CD4-positive, alpha-beta memory T cell (primary cell): ENCODE data around the gene ALCAM. TPM values are rescaled to one million over a fixed set of nuclear protein-coding genes. Genes with fewer than 3 reads are reported as not detected.

Source experiments
- CTCF ChIA-PET: fragments of 350-600 bp; sonication (Branson Sonifier 250); formaldehyde crosslinking; loops from one replicate; lab custom pipeline; 2021; ENCODE audit warnings: inconsistent platforms; ENCODE audit not compliant: partially characterized antibody; lab: Charles Lee
- POLR2A ChIA-PET: fragments of 350-600 bp; sonication (Branson Sonifier 250); formaldehyde crosslinking; loops from one replicate; lab custom pipeline; 2021; ENCODE audit not compliant: partially characterized antibody; lab: Charles Lee
- DNase-seq, 5 donors: peaks; one replicate each; pipeline versions ENCODE4 v3.0.0 to v3.0.0-alpha.2; 2020 to 2022; ENCODE audit warnings: mixed read lengths in 1 of 5
- H3K27ac ChIP-seq: one replicate; pipeline ENCODE4 v1.7.0; 2013; ENCODE audit warnings: low read depth, low read length
- H3K27me3 ChIP-seq: 2 replicates; pipeline ENCODE4 v1.7.0; 2013; ENCODE audit warnings: mild to moderate bottlenecking, low read length, moderate library complexity; ENCODE audit not compliant: insufficient read depth
- H3K36me3 ChIP-seq: 2 replicates; pipeline ENCODE4 v1.7.0; 2013; ENCODE audit warnings: mild to moderate bottlenecking, low read length, moderate library complexity; ENCODE audit not compliant: insufficient read depth
- H3K4me1 ChIP-seq: 2 replicates; pipeline ENCODE4 v1.7.0; 2013; ENCODE audit warnings: mild to moderate bottlenecking, low read length, moderate library complexity; ENCODE audit not compliant: insufficient read depth
- H3K4me3 ChIP-seq, 2 donors: one replicate each; pipeline ENCODE4 v1.7.0; 2013; ENCODE audit warnings: low read length in 2 of 2, mild to moderate bottlenecking in 1 of 2
- H3K9me3 ChIP-seq, 2 donors: one replicate each; pipeline ENCODE4 v1.7.0; 2013; ENCODE audit warnings: low read length in 2 of 2, control low read depth in 1 of 2; ENCODE audit not compliant: control insufficient read depth in 1 of 2
- H3K27ac Mint-ChIP-seq, 7 donors: one replicate each; pipeline ENCODE4 v1.8.0; 2020 to 2021; ENCODE audit warnings: mixed read lengths in 7 of 7, mild to moderate bottlenecking in 6 of 7, inconsistent platforms in 3 of 7, moderate library complexity in 3 of 7
- H3K27me3 Mint-ChIP-seq, 2 donors: one replicate each; pipeline ENCODE4 v1.8.0; 2020 to 2021; ENCODE audit warnings: mixed read lengths in 2 of 2
- H3K36me3 Mint-ChIP-seq, 2 donors: one replicate each; pipeline ENCODE4 v1.8.0; 2020 to 2021; ENCODE audit warnings: mixed read lengths in 2 of 2, inconsistent platforms in 1 of 2, mild to moderate bottlenecking in 1 of 2
- H3K4me1 Mint-ChIP-seq, 4 donors: one replicate each; pipeline ENCODE4 v1.8.0; 2020 to 2021; ENCODE audit warnings: mixed read lengths in 4 of 4, mild to moderate bottlenecking in 1 of 4
- H3K4me3 Mint-ChIP-seq, 8 donors: one replicate each; pipeline ENCODE4 v1.8.0; 2020 to 2021; ENCODE audit warnings: mixed read lengths in 8 of 8, mild to moderate bottlenecking in 7 of 8, moderate library complexity in 6 of 8, inconsistent platforms in 3 of 8
- H3K9me3 Mint-ChIP-seq, 8 donors: one replicate each; pipeline ENCODE4 v1.8.0; 2020 to 2021; ENCODE audit warnings: mixed read lengths in 8 of 8, mild to moderate bottlenecking in 5 of 8, inconsistent platforms in 3 of 8, moderate library complexity in 1 of 8
- intact Hi-C: fragments of 100-400 bp; cut with micrococcal nuclease; formaldehyde crosslinking; loops from one replicate; pipeline ENCODE4 v1.15.1; 2023
- polyA plus RNA-seq, 2 donors: library from polyadenylated mRNA; unstranded; fragments of 300-500 nt; fragmentation: Illumina TruSeq; gene quantifications; one replicate each; pipeline ENCODE4 v1.2.3, GENCODE V29; 2021
- total RNA-seq, 2 experiments: library from RNA; stranded (reverse); gene quantifications; one replicate each; pipeline ENCODE4 v1.2.3, GENCODE V29; 2021

ALCAM gene
- total and polyA plus RNA-seq, 4 experiments from 2014 or later: 5.5 to 10.6 (median 8.6) TPM

DNA sequence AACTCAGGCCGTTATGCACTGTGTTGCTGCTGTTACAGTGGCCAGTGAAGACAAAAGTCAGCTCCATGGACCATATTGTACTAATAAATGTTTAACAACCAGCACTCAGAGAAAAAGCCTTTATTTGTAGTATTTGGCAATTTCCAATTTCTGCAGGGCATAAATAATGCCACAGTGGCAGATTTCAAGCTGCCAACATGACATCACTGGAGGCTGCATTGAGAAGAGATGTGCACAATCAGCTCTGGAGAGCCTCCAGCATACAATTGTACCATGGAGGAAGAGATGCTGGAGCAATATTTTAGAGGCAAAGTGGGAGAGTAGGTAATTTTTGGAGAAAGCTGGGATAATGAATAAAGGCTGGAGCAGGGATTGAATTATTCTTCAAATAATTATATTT lies 9.7 kb upstream of the ALCAM start:
- no peak overlapping the region for H3K4me3 Mint-ChIP-seq
- H3K9me3 Mint-ChIP-seq: peaks cover 0 to 2% (median 0%) of the 10 kb centered on the region in 8 donors
- H3K36me3 ChIP-seq: no peaks in the 10 kb centered on the region
- H3K27me3 ChIP-seq: peaks cover 19% of the 10 kb centered on the region
- H3K27ac Mint-ChIP-seq: no peak overlapping the region
- no peak for DNase-seq
- H3K4me1 Mint-ChIP-seq: peaks cover 0 to 12% (median 4%) of the 10 kb centered on the region in 4 donors
- H3K27ac ChIP-seq: no peak overlapping the region
- intact Hi-C loops: no loop called here
- no peaks in the 10 kb centered on the region for H3K36me3 Mint-ChIP-seq
- H3K27me3 Mint-ChIP-seq: peaks cover 29 to 38% of the 10 kb centered on the region in 2 donors
- no peak overlapping the region for H3K4me3 ChIP-seq
- CTCF ChIA-PET: interaction anchor here (1.6 kb wide), 1 partner anchor 10 kb away, joined by 5 read pairs; the partner anchor contains the start of gene ALCAM
- no peaks in the 10 kb centered on the region for H3K9me3 ChIP-seq
- POLR2A ChIA-PET: no interaction called here
- no peaks in the 10 kb centered on the region for H3K4me1 ChIP-seq

- H3K4me1 ChIP-seq: no peaks in the 10 kb centered on the region
- peaks cover 4% of the 10 kb centered on the region for H3K27me3 ChIP-seq
- intact Hi-C loops: no loop called here
- Mint-ChIP-seq H3K36me3 (no peaks in the 10 kb centered on the region), H3K27ac (no peak overlapping the region), H3K4me1 (peaks cover 0 to 3% (median 1%) of the 10 kb centered on the region in 4 donors), H3K27me3 (peaks cover 16 to 23% of the 10 kb centered on the region in 2 donors), H3K4me3 (no peak overlapping the region), H3K9me3 (peaks cover 0 to 1% (median 0%) of the 10 kb centered on the region in 8 donors)
- H3K27ac ChIP-seq: no peak overlapping the region
- no peaks in the 10 kb centered on the region for H3K36me3 ChIP-seq
- H3K9me3 ChIP-seq: no peaks in the 10 kb centered on the region
- DNase-seq: no peak
- no peak overlapping the region for H3K4me3 ChIP-seq
- POLR2A ChIA-PET: no interaction called here
- CTCF ChIA-PET: interaction anchor here (1.2 kb wide), 1 partner anchor 10 kb away, joined by 8 read pairs; no protein-coding TSS in a partner anchor
These were observed 7.5 kb upstream of the ALCAM start for GRCh38 chr3:105359098-105359762.

GRCh38 chr3:105360003-105360402 lies 6.7 kb upstream of the ALCAM start:
- Mint-ChIP-seq H3K4me3 (no peak overlapping the region), H3K9me3 (no peaks in the 10 kb centered on the region), H3K4me1 (peaks cover 0 to 4% (median 0%) of the 10 kb centered on the region in 4 donors), H3K27me3 (peaks cover 11 to 19% of the 10 kb centered on the region in 2 donors), H3K36me3 (no peaks in the 10 kb centered on the region), H3K27ac (no peak overlapping the region)
- ChIA-PET POLR2A (no interaction called here), CTCF (no interaction called here)
- H3K4me3 ChIP-seq: no peak overlapping the region
- no peak for DNase-seq
- no peaks in the 10 kb centered on the region for H3K9me3 ChIP-seq
- no peaks in the 10 kb centered on the region for H3K36me3 ChIP-seq
- intact Hi-C loops: no loop called here
- H3K4me1 ChIP-seq: no peaks in the 10 kb centered on the region
- peaks cover under 1% of the 10 kb centered on the region for H3K27me3 ChIP-seq
- H3K27ac ChIP-seq: no peak overlapping the region

- no peak overlapping the region for H3K27ac Mint-ChIP-seq
- intact Hi-C loops: no loop called here
- Histone ChIP-seq H3K27ac (no peak overlapping the region), H3K27me3 (no peaks in the 10 kb centered on the region), H3K4me3 (no peak overlapping the region), H3K4me1 (peaks cover 12% of the 10 kb centered on the region), H3K36me3 (no peaks in the 10 kb centered on the region), H3K9me3 (no peaks in the 10 kb centered on the region)
- H3K9me3 Mint-ChIP-seq: no peaks in the 10 kb centered on the region
- POLR2A ChIA-PET: no interaction called here
- no peak for DNase-seq
- H3K36me3 Mint-ChIP-seq: peaks cover 0 to 6% of the 10 kb centered on the region in 2 donors
- no peak overlapping the region for H3K4me3 Mint-ChIP-seq
- CTCF ChIA-PET: no interaction called here
- H3K4me1 Mint-ChIP-seq: peaks cover 5 to 24% (median 13%) of the 10 kb centered on the region in 4 donors
- H3K27me3 Mint-ChIP-seq: peaks cover 8 to 22% of the 10 kb centered on the region in 2 donors
These were observed 4.6 kb upstream of the ALCAM start for GRCh38 chr3:105362021-105362665.

GRCh38 chr3:105364128-105364527 lies 2.6 kb upstream of the ALCAM start:
- Histone ChIP-seq H3K27ac (no peak overlapping the region), H3K27me3 (no peaks in the 10 kb centered on the region), H3K36me3 (no peaks in the 10 kb centered on the region), H3K4me3 (no peak overlapping the region), H3K9me3 (no peaks in the 10 kb centered on the region), H3K4me1 (peaks cover 21% of the 10 kb centered on the region)
- POLR2A ChIA-PET: no interaction called here
- intact Hi-C loops: no loop called here
- no peak for DNase-seq
- Mint-ChIP-seq H3K4me1 (peaks cover 8 to 40% (median 22%) of the 10 kb centered on the region in 4 donors), H3K9me3 (peaks cover 0 to 5% (median 0%) of the 10 kb centered on the region in 8 donors), H3K27me3 (peaks cover 7 to 22% of the 10 kb centered on the region in 2 donors), H3K4me3 (no peak overlapping the region), H3K27ac (no peak overlapping the region), H3K36me3 (peaks cover 0 to 18% of the 10 kb centered on the region in 2 donors)
- CTCF ChIA-PET: interaction anchor here (0.7 kb wide), 1 partner anchor 8 kb away, joined by 3 read pairs; no protein-coding TSS in a partner anchor

- ChIA-PET CTCF (interaction anchor here (0.7 kb wide), 1 partner anchor 9 kb away, joined by 3 read pairs; no protein-coding TSS in a partner anchor), POLR2A (no interaction called here)
- H3K4me1 ChIP-seq: peaks cover 21% of the 10 kb centered on the region
- Mint-ChIP-seq H3K4me1 (peaks cover 13 to 46% (median 26%) of the 10 kb centered on the region in 4 donors), H3K36me3 (peaks cover 0 to 20% of the 10 kb centered on the region in 2 donors), H3K27ac (peak overlapping the region in 3 of 7 donors; percentile 22 to 97 (median 49)), H3K4me3 (peak overlapping the region in 7 of 8 donors; percentile 18 to 97 (median 93)), H3K9me3 (peaks cover 0 to 5% (median 0%) of the 10 kb centered on the region in 8 donors), H3K27me3 (peaks cover 5 to 20% of the 10 kb centered on the region in 2 donors)
- H3K9me3 ChIP-seq: no peaks in the 10 kb centered on the region
- no peak overlapping the region for H3K4me3 ChIP-seq
- H3K27me3 ChIP-seq: no peaks in the 10 kb centered on the region
- no peak overlapping the region for H3K27ac ChIP-seq
- H3K36me3 ChIP-seq: no peaks in the 10 kb centered on the region
- no peak for DNase-seq
- intact Hi-C loops: no loop called here
These were observed 1.7 kb upstream of the ALCAM start for GRCh38 chr3:105365081-105365390.
